ENCODE data around the gene C7orf25.

DNA sequence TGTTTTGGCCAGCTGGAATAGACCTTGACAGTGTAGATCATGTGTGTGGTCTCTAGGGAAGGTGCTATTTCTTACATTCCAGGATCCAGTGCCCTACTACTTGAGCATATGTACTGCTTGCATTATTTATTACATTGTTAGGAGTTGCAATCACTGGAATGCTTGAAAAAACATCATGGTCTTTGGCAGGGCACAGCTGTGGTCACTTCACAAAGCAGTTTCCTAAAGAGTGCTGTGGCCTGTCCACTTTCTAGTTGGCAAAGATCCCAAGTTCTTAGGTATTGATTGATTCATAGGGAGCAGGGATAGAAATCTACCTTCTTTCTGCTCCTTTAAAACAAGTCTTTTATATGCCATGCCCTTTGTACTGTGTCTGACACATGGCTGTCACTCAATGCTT, 4.6 kb downstream of the C7orf25 start:
- TF ChIP-seq HOXA7 (CRISPR knock-in tag; IDR thresholded peaks at IDR 0.05; ENCODE audit: borderline replicate concordance) (no peak), ZNF174 (tag by site-specific recombination; IDR thresholded peaks at IDR 0.05) (no peak), CTCF (tag by site-specific recombination; IDR thresholded peaks at IDR 0.05) (no peak), ZNF416 (tag by site-specific recombination; IDR thresholded peaks at IDR 0.05) (no peak), ZSCAN16 (tag by site-specific recombination; IDR thresholded peaks at IDR 0.05) (no peak), ZFP37 (tag by site-specific recombination; IDR thresholded peaks at IDR 0.05) (no peak), ZNF366 (tag by site-specific recombination; conservative IDR thresholded peaks at IDR 0.05) (no peak), ZNF24 (tag by site-specific recombination; IDR thresholded peaks at IDR 0.05) (no peak), ZNF274 (IDR thresholded peaks at IDR 0.05; ENCODE audit: low read length) (no peak), ZNF274 (tag by site-specific recombination; IDR thresholded peaks at IDR 0.05; ENCODE audit: borderline replicate concordance) (no peak), ZNF10 (tag by site-specific recombination; IDR thresholded peaks at IDR 0.05) (no peak), PATZ1 (tag by site-specific recombination; IDR thresholded peaks at IDR 0.05) (no peak)
- TF ChIP-seq, protein P1, sequence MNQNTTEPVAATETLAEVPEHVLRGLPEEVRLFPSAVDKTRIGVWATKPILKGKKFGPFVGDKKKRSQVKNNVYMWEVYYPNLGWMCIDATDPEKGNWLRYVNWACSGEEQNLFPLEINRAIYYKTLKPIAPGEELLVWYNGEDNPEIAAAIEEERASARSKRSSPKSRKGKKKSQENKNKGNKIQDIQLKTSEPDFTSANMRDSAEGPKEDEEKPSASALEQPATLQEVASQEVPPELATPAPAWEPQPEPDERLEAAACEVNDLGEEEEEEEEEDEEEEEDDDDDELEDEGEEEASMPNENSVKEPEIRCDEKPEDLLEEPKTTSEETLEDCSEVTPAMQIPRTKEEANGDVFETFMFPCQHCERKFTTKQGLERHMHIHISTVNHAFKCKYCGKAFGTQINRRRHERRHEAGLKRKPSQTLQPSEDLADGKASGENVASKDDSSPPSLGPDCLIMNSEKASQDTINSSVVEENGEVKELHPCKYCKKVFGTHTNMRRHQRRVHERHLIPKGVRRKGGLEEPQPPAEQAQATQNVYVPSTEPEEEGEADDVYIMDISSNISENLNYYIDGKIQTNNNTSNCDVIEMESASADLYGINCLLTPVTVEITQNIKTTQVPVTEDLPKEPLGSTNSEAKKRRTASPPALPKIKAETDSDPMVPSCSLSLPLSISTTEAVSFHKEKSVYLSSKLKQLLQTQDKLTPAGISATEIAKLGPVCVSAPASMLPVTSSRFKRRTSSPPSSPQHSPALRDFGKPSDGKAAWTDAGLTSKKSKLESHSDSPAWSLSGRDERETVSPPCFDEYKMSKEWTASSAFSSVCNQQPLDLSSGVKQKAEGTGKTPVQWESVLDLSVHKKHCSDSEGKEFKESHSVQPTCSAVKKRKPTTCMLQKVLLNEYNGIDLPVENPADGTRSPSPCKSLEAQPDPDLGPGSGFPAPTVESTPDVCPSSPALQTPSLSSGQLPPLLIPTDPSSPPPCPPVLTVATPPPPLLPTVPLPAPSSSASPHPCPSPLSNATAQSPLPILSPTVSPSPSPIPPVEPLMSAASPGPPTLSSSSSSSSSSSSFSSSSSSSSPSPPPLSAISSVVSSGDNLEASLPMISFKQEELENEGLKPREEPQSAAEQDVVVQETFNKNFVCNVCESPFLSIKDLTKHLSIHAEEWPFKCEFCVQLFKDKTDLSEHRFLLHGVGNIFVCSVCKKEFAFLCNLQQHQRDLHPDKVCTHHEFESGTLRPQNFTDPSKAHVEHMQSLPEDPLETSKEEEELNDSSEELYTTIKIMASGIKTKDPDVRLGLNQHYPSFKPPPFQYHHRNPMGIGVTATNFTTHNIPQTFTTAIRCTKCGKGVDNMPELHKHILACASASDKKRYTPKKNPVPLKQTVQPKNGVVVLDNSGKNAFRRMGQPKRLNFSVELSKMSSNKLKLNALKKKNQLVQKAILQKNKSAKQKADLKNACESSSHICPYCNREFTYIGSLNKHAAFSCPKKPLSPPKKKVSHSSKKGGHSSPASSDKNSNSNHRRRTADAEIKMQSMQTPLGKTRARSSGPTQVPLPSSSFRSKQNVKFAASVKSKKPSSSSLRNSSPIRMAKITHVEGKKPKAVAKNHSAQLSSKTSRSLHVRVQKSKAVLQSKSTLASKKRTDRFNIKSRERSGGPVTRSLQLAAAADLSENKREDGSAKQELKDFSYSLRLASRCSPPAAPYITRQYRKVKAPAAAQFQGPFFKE (tag by site-specific recombination; IDR thresholded peaks at IDR 0.05; ENCODE audit: borderline replicate concordance): no peak
